ENCODE results near the gene USP31. TPM values are rescaled to one million over a fixed set of nuclear protein-coding genes. Genes with fewer than 3 reads are reported as not detected.

USP31 gene, protein sequence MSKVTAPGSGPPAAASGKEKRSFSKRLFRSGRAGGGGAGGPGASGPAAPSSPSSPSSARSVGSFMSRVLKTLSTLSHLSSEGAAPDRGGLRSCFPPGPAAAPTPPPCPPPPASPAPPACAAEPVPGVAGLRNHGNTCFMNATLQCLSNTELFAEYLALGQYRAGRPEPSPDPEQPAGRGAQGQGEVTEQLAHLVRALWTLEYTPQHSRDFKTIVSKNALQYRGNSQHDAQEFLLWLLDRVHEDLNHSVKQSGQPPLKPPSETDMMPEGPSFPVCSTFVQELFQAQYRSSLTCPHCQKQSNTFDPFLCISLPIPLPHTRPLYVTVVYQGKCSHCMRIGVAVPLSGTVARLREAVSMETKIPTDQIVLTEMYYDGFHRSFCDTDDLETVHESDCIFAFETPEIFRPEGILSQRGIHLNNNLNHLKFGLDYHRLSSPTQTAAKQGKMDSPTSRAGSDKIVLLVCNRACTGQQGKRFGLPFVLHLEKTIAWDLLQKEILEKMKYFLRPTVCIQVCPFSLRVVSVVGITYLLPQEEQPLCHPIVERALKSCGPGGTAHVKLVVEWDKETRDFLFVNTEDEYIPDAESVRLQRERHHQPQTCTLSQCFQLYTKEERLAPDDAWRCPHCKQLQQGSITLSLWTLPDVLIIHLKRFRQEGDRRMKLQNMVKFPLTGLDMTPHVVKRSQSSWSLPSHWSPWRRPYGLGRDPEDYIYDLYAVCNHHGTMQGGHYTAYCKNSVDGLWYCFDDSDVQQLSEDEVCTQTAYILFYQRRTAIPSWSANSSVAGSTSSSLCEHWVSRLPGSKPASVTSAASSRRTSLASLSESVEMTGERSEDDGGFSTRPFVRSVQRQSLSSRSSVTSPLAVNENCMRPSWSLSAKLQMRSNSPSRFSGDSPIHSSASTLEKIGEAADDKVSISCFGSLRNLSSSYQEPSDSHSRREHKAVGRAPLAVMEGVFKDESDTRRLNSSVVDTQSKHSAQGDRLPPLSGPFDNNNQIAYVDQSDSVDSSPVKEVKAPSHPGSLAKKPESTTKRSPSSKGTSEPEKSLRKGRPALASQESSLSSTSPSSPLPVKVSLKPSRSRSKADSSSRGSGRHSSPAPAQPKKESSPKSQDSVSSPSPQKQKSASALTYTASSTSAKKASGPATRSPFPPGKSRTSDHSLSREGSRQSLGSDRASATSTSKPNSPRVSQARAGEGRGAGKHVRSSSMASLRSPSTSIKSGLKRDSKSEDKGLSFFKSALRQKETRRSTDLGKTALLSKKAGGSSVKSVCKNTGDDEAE (N-terminal part only)
- 1 to 10 TPM; 5.0 to 6.2 (median 5.8) TPM for total RNA-seq (2021; fragmentation: NEBNext Ultra II Directional; extraction: Animal tissue kit (Norgen Biotek cat#: 25700))
- long read RNA-seq, partial matches to known transcripts, result 1 of 4 reads
- long read RNA-seq, other reads (novel, unspliced or antisense), result 3 of 4 reads

- H3K9me3 Mint-ChIP-seq, result no peaks in the 10 kb centered on the region
- peak within 1 kb of the TSS; percentile 62 for H3K27ac Mint-ChIP-seq
- TF ChIP-seq, protein P1, sequence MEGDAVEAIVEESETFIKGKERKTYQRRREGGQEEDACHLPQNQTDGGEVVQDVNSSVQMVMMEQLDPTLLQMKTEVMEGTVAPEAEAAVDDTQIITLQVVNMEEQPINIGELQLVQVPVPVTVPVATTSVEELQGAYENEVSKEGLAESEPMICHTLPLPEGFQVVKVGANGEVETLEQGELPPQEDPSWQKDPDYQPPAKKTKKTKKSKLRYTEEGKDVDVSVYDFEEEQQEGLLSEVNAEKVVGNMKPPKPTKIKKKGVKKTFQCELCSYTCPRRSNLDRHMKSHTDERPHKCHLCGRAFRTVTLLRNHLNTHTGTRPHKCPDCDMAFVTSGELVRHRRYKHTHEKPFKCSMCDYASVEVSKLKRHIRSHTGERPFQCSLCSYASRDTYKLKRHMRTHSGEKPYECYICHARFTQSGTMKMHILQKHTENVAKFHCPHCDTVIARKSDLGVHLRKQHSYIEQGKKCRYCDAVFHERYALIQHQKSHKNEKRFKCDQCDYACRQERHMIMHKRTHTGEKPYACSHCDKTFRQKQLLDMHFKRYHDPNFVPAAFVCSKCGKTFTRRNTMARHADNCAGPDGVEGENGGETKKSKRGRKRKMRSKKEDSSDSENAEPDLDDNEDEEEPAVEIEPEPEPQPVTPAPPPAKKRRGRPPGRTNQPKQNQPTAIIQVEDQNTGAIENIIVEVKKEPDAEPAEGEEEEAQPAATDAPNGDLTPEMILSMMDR (IDR thresholded peaks at IDR 0.05), result no peak
- peaks cover 3% of the 10 kb centered on the region for H3K27me3 Mint-ChIP-seq (ENCODE audit: insufficient read depth)
- H3K4me1 Mint-ChIP-seq (ENCODE audit: low read depth), result peaks cover 44% of the 10 kb centered on the region
- 0 out of 2 replicates have a peak, but pooled peaks cover 7% of the 10 kb centered on the region for H3K36me3 Mint-ChIP-seq (ENCODE audit: low read depth)
- DNase-seq, result peak; percentile 96
- peak within 1 kb of the TSS; percentile 92 for H3K4me3 Mint-ChIP-seq
These were observed at the start of gene USP31 for GRCh38 chr16:23149267-23149992. Gene USP31 (minus strand): TSS chr16:23149452. CDS start chr16:23149270, 182 bp downstream.

DNA sequence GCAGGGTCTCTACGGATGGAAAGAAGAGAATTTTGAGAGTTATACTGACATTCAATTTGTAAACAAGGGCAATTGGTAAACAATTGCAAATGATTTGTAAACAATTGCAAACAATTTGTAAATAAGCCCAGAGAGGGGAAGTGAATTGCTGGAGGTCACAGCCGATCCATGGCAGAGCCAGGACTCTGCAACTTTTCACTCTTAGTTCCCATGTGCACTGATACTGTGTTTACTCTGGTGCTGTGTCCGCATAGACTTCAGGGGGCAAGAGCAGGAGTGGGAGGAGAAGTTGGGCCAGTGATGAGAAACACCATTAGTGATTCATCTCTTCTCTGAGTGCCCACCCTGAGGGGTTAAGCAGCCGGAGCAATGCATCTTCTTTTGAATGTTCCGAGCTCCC lies 47.3 kb upstream of the USP31 start:
- no peak for DNase-seq
- TF ChIP-seq, protein P1 (IDR thresholded peaks at IDR 0.05), result no peak
- H3K9me3 Mint-ChIP-seq, result no peaks in the 10 kb centered on the region
- H3K4me1 Mint-ChIP-seq (ENCODE audit: low read depth), result no peaks in the 10 kb centered on the region
- H3K27ac Mint-ChIP-seq, result no peak overlapping the region
- no peak overlapping the region for H3K4me3 Mint-ChIP-seq
- H3K36me3 Mint-ChIP-seq (ENCODE audit: low read depth), result no peaks in the 10 kb centered on the region
- peaks cover 29% of the 10 kb centered on the region for H3K27me3 Mint-ChIP-seq (ENCODE audit: insufficient read depth)

DNA sequence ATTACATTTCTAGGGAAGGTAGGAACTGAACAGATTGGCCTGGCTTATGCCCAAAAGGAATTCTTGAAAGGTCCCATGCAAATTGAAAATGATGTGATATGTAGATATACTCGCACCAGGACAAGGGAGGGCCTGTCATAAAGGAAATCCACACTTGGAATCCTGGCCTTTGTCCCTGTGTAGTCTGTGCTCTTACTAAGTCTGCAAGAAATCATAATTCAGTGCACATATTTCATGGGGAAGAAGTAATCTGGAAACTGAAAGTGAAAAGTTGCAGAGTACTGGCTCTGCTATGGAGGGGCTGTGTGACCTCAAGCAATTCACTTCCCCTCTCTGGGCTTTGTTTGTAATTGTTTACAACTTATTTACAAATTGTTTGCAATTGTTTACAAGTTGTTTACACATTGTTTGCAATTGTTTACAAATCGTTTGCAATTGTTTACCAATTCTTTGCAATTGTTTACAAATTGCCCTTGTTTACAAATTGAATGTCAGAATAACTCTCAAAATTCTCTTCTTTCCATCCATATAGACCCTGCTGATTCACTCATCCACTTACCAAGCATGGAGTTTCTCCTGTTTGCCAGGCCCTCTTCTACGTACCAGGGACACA lies 46.2 kb upstream of the USP31 start:
- Mint-ChIP-seq H3K4me1 (ENCODE audit: low read depth) (no peaks in the 10 kb centered on the region), H3K36me3 (ENCODE audit: low read depth) (no peaks in the 10 kb centered on the region), H3K27ac (no peak overlapping the region), H3K9me3 (no peaks in the 10 kb centered on the region), H3K27me3 (ENCODE audit: insufficient read depth) (peaks cover 33% of the 10 kb centered on the region), H3K4me3 (no peak overlapping the region)
- no peak for DNase-seq
- TF ChIP-seq, protein P1 (IDR thresholded peaks at IDR 0.05), result no peak

DNA sequence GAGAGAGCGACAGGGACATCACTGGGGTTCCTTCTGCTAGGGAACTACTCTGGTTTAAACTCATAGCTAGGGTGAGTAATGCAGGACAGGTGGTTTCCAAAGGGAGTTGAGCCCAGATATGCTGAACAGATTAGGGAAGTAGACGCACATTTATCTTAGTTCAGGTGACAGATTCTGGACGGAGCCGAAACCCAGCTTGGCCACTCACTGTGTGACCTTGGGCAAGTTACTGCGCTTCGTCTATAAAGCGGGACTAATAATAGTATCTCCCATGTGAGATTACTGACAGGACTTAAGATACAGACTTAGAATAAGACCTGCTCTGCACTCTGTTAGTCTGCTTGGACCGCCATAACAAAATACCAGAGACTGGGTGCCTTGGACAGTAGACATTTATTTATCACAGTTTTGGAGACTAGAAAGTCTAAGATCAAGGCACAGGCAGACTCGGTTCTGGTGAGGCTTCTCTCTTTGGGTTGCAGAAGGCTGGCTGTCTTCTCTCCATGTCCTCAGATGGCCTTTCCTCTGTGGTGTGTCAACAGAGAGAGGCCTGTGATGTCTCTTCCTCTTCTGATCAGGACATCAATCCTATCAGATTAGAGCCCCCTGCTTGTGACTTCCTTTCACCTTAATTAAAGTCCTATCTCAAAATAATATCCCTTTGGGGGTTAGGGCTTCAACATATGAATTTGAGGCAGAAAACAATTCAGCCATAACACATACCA lies 45.4 kb upstream of the USP31 start:
- no peaks in the 10 kb centered on the region for H3K36me3 Mint-ChIP-seq (ENCODE audit: low read depth)
- peaks cover 31% of the 10 kb centered on the region for H3K27me3 Mint-ChIP-seq (ENCODE audit: insufficient read depth)
- TF ChIP-seq, protein P1 (IDR thresholded peaks at IDR 0.05), result no peak
- H3K27ac Mint-ChIP-seq, result no peak overlapping the region
- H3K4me3 Mint-ChIP-seq, result no peak overlapping the region
- no peak for DNase-seq
- no peaks in the 10 kb centered on the region for H3K9me3 Mint-ChIP-seq
- no peaks in the 10 kb centered on the region for H3K4me1 Mint-ChIP-seq (ENCODE audit: low read depth)

Measured in HFFc6 (cell line).